ENCODE data around the gene GNS. TPM values are rescaled to one million over a fixed set of nuclear protein-coding genes. Genes with fewer than 3 reads are reported as not detected.

The GNS gene
- total RNA-seq, 1 donor from 2014 or later = 188 TPM

DNA sequence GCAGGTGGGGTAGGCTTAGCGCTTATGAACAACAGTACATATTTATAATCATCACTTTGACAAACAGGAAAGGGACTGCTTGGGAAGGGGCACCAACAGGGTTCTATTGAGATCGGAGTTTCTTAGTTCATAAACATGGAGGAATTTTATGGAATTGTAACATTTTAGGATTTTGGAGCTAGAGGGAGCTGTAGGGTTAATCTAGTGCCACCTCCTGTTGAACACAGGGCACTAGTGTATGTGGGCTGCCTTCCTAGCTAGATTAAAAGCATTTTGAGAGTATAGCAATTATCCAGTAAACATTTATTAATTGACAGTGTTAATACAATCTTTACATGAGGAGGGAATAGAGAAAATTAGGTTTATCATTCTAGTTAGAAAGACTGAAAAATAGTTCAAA, 42.2 kb upstream of the GNS start:
- no peaks in the 10 kb centered on the region for H3K27me3 ChIP-seq
- H3K4me3 ChIP-seq = no peak overlapping the region
- H3K9me3 ChIP-seq = no peaks in the 10 kb centered on the region
- H3K4me1 ChIP-seq = no peaks in the 10 kb centered on the region
- TF ChIP-seq, protein P1, sequence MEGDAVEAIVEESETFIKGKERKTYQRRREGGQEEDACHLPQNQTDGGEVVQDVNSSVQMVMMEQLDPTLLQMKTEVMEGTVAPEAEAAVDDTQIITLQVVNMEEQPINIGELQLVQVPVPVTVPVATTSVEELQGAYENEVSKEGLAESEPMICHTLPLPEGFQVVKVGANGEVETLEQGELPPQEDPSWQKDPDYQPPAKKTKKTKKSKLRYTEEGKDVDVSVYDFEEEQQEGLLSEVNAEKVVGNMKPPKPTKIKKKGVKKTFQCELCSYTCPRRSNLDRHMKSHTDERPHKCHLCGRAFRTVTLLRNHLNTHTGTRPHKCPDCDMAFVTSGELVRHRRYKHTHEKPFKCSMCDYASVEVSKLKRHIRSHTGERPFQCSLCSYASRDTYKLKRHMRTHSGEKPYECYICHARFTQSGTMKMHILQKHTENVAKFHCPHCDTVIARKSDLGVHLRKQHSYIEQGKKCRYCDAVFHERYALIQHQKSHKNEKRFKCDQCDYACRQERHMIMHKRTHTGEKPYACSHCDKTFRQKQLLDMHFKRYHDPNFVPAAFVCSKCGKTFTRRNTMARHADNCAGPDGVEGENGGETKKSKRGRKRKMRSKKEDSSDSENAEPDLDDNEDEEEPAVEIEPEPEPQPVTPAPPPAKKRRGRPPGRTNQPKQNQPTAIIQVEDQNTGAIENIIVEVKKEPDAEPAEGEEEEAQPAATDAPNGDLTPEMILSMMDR (IDR thresholded peaks at IDR 0.05) = no peak
- ATAC-seq (no peak), DNase-seq (no peak)
- H3K36me3 ChIP-seq = no peaks in the 10 kb centered on the region
- no peak overlapping the region for H3K27ac ChIP-seq
- intact Hi-C loops (cut with DNase I) = no loop called here

DNA sequence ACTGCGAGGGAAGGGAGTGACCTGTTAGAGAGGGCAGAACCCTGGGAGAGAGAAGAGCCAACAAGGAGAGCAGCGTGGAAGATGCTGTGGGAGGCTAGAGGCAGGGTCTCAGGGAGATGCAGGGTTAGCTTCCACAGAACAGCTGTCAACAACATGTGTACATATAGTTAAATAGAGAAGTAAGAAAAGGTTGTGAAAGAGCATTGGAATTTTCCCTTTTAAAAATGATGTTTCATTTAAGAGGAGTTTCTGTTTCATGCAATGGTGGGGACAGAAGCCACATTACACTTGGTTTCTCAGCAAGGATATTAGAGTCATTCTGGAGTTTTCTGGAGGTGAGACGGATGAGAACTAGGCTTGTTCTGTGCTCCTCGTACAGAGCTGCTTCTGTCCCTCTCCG, 41.4 kb upstream of the GNS start:
- TF ChIP-seq, protein P1 (IDR thresholded peaks at IDR 0.05) = no peak
- DNase-seq (no peak), ATAC-seq (no peak)
- Histone ChIP-seq H3K9me3 (no peaks in the 10 kb centered on the region), H3K36me3 (no peaks in the 10 kb centered on the region), H3K27ac (no peak overlapping the region), H3K4me3 (no peak overlapping the region), H3K27me3 (no peaks in the 10 kb centered on the region), H3K4me1 (no peaks in the 10 kb centered on the region)
- intact Hi-C loops (cut with DNase I) = no loop called here

DNA sequence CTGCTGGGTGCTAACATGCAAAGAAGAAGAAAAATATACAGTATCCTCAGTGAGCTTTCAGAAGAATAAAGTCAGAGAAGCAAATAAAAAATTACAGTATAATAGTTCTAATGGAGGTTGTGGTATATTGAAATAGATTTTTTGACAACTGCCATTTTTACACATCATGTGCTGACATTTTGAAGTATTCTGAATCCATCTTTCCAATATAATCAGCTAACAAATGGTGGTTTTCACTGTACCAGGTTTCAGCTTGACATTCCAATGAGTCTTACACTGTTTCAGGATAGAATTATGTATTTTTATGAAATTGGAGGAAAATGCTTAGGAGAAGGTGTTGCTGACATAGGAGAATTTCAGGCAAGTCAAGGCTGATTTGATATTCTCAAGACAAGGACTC, 39.0 kb upstream of the GNS start:
- ATAC-seq = no peak
- intact Hi-C loops (cut with DNase I) = no loop called here
- TF ChIP-seq, protein P1 (IDR thresholded peaks at IDR 0.05) = no peak
- Histone ChIP-seq H3K9me3 (no peaks in the 10 kb centered on the region), H3K4me1 (no peaks in the 10 kb centered on the region), H3K4me3 (no peak overlapping the region), H3K27ac (no peak overlapping the region), H3K27me3 (no peaks in the 10 kb centered on the region), H3K36me3 (no peaks in the 10 kb centered on the region)
- DNase-seq = no peak

DNA sequence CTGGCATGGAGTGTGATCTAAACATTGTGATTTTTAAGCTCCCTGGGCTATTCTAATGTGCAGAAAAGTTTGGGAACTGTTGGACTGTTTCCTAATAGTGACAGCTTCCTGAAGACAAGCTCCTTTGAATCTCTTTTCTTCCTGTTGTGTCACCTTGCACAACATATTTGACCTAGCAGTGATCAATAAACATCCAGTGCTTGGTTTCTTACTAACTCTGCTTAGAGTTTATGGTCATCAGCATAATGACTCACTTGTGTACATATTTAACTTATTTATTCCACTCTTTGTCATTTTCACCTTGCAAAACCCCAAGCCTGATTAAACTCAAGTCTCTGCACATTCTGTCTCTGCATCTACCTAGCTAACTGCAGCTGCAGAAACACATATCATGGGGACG, 38.0 kb upstream of the GNS start:
- H3K36me3 ChIP-seq = no peaks in the 10 kb centered on the region
- DNase-seq = no peak
- H3K27ac ChIP-seq = no peak overlapping the region
- H3K9me3 ChIP-seq = no peaks in the 10 kb centered on the region
- TF ChIP-seq, protein P1 (IDR thresholded peaks at IDR 0.05) = no peak
- no peak overlapping the region for H3K4me3 ChIP-seq
- ATAC-seq = no peak
- no peaks in the 10 kb centered on the region for H3K27me3 ChIP-seq
- intact Hi-C loops (cut with DNase I) = no loop called here
- no peaks in the 10 kb centered on the region for H3K4me1 ChIP-seq

DNA sequence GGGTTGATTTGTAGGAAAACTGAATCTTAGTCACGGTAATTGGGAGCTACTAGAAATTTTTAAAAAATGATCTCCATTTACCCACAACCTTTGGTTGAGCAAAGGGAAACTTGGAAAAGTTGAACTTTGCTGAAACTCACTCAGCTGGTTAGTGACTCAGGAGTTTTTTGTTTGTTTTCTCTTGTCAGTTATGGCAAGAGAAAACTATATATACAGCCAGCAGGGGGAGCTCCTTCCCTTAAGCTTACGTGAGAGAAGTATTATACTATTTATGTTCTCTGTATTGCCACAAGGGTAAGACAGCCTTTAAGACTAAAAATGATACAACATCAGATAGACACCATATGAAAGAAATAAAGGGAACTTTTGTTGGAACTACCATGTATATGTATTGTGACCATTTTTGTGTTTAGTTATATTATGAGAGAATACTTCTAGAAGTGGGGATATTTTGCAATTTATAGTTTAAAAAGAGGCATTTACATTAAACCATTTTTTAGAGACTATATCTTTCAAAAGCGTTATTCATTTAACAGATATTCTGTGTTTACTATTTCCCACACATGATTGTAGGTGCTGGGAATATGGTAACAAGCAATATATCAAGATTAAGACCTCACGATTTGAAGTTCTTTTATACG, 37.1 kb upstream of the GNS start:
- H3K9me3 ChIP-seq = no peaks in the 10 kb centered on the region
- no peak overlapping the region for H3K27ac ChIP-seq
- intact Hi-C loops (cut with DNase I) = no loop called here
- TF ChIP-seq, protein P1 (IDR thresholded peaks at IDR 0.05) = peak; percentile 90
- DNase-seq (no peak), ATAC-seq (peak; percentile 96)
- H3K36me3 ChIP-seq = no peaks in the 10 kb centered on the region
- no peak overlapping the region for H3K4me3 ChIP-seq
- no peaks in the 10 kb centered on the region for H3K27me3 ChIP-seq
- no peaks in the 10 kb centered on the region for H3K4me1 ChIP-seq

DNA sequence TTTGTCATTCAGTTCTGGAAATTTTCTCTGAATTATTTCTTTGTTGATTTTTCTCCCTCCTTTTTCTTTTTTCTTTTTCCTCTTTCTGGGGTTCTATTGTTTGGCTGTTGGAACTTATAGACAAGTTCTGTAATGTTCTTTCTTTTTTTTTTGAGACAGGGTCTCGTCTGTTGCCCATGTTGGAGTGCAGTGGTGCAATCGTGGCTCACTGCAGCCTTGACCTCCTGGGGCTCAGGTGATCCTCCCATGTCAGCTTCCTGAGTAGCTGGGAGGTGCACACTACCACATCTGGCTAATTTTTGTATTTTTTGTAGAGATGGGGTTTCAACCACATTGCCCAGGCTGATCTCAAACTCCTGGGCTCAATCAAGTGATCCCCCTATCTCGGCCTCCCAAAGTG, 35.1 kb upstream of the GNS start:
- no peak for DNase-seq
- no peaks in the 10 kb centered on the region for H3K4me1 ChIP-seq
- H3K4me3 ChIP-seq = no peak overlapping the region
- TF ChIP-seq, protein P1 (IDR thresholded peaks at IDR 0.05) = no peak
- H3K27ac ChIP-seq = no peak overlapping the region
- ATAC-seq = no peak
- no peaks in the 10 kb centered on the region for H3K36me3 ChIP-seq
- no peaks in the 10 kb centered on the region for H3K27me3 ChIP-seq
- H3K9me3 ChIP-seq = no peaks in the 10 kb centered on the region
- intact Hi-C loops (cut with DNase I) = no loop called here

Data from upper lobe of right lung (tissue), 1 donor.